HG02642 (cell line): ENCODE measurements around the gene SCO2.

ENCODE experiments used
- ATAC-seq: cut with Tn5 transposase; IDR thresholded peaks from one replicate; pipeline ENCODE4 v1.9.1; 2021; ENCODE audit warnings: mild to moderate bottlenecking; ENCODE audit not compliant: unreplicated experiment, poor library complexity

The SCO2 gene

GRCh38 chr22:50503475-50504145 is 21.8 kb downstream of the SCO2 start:
- no peak for ATAC-seq

- no peak for ATAC-seq
Observed at GRCh38 chr22:50502628-50503474, 22.5 kb downstream of the SCO2 start.

GRCh38 chr22:50502096-50502495 is 23.3 kb downstream of the SCO2 start:
- no peak for ATAC-seq

GRCh38 chr22:50500452-50500851 is 24.9 kb downstream of the SCO2 start:
- ATAC-seq: no peak

- ATAC-seq: no peak
Observed at GRCh38 chr22:50498322-50498890, 27.0 kb downstream of the SCO2 start.

GRCh38 chr22:50497093-50497492 is 28.3 kb downstream of the SCO2 start:
- ATAC-seq: no peak

GRCh38 chr22:50490531-50491308 is 34.7 kb downstream of the SCO2 start:
- ATAC-seq: no peak

- ATAC-seq: no peak
Observed at GRCh38 chr22:50489363-50490243, 35.8 kb downstream of the SCO2 start.

GRCh38 chr22:50488886-50489285 is 36.5 kb downstream of the SCO2 start:
- ATAC-seq: no peak

GRCh38 chr22:50488006-50488677 is 37.3 kb downstream of the SCO2 start:
- ATAC-seq: no peak

- no peak for ATAC-seq
Observed at GRCh38 chr22:50487290-50488005, 38.0 kb downstream of the SCO2 start.

- no peak for ATAC-seq
Observed at GRCh38 chr22:50486561-50487289, 38.7 kb downstream of the SCO2 start, which contains the start of gene MIOX. Gene MIOX (plus strand): TSS chr22:50486859. CDS start chr22:50486898, 39 bp downstream.

- ATAC-seq: no peak
Observed at GRCh38 chr22:50485221-50486131, 39.9 kb downstream of the SCO2 start.

GRCh38 chr22:50483977-50484853 is 41.2 kb downstream of the SCO2 start:
- no peak for ATAC-seq

- no peak for ATAC-seq
Observed at GRCh38 chr22:50483556-50483955, 41.8 kb downstream of the SCO2 start.

GRCh38 chr22:50483106-50483505 is 42.3 kb downstream of the SCO2 start:
- no peak for ATAC-seq
